GM23338 (cell line): Measurements from ENCODE around the gene UPF1. TPM values are rescaled to one million over a fixed set of nuclear protein-coding genes. Genes with fewer than 3 reads are reported as not detected.

Experiments
- ATAC-seq: fragments of 200-7000 bp; cut with Tn5 transposase; 3 replicates; pipeline ENCODE4 v1.9.1; 2020
- DNase-seq: peaks from one replicate; pipeline ENCODE4 v3.0.0-alpha.2; 2015; ENCODE audit warnings: low spot score
- H2AFZ ChIP-seq: fragments of 200-600 bp; sonication (generic); 2 replicates; pipeline ENCODE4 v1.8.0; 2016; ENCODE audit warnings: antibody characterized with exemption, mild to moderate bottlenecking, moderate library complexity
- H3F3A ChIP-seq: fragments of 200-600 bp; sonication (generic); replicated peaks from 2 replicates; pipeline ENCODE4 v1.8.0; 2017; ENCODE audit warnings: antibody characterized with exemption, mixed run types, low read depth
- H3K27ac ChIP-seq: fragments of 200-600 bp; sonication (generic); 2 replicates; pipeline ENCODE4 v1.6.1; 2016; ENCODE audit warnings: low read depth
- H3K27me3 ChIP-seq: fragments of 200-600 bp; sonication (generic); 2 replicates; pipeline ENCODE4 v1.8.0; 2016; ENCODE audit warnings: mild to moderate bottlenecking, mixed run types, moderate library complexity; ENCODE audit not compliant: insufficient read depth
- H3K36me3 ChIP-seq: fragments of 200-600 bp; sonication (generic); 2 replicates; pipeline ENCODE4 v1.8.0; 2016; ENCODE audit warnings: mild to moderate bottlenecking; ENCODE audit not compliant: insufficient read depth
- H3K4me1 ChIP-seq: fragments of 200-600 bp; sonication (generic); 2 replicates; pipeline ENCODE4 v1.8.0; 2016; ENCODE audit warnings: mild to moderate bottlenecking, moderate library complexity; ENCODE audit not compliant: insufficient read depth
- H3K4me2 ChIP-seq: fragments of 200-600 bp; sonication (generic); 2 replicates; pipeline ENCODE4 v1.7.1; 2017; ENCODE audit warnings: mixed run types
- H3K4me3 ChIP-seq: fragments of 200-600 bp; sonication (generic); 2 replicates; pipeline ENCODE4 v1.6.1; 2016; ENCODE audit warnings: mixed run types
- H3K79me2 ChIP-seq: fragments of 200-600 bp; sonication (generic); replicated peaks from 2 replicates; pipeline ENCODE4 v1.8.0; 2017; ENCODE audit warnings: mild to moderate bottlenecking; ENCODE audit not compliant: insufficient read depth
- H3K9me2 ChIP-seq: fragments of 200-600 bp; sonication (generic); 2 replicates; pipeline ENCODE4 v1.8.0; 2017; ENCODE audit not compliant: insufficient read depth
- H4K20me1 ChIP-seq: fragments of 200-600 bp; sonication (generic); replicated peaks from 2 replicates; pipeline ENCODE4 v1.8.0; 2017; ENCODE audit warnings: mild to moderate bottlenecking; ENCODE audit not compliant: insufficient read depth
- H3K27ac Mint-ChIP-seq: 2 replicates; pipeline ENCODE4 v1.8.0; 2020; ENCODE audit warnings: inconsistent platforms, mild to moderate bottlenecking, moderate library complexity, mixed read lengths
- H3K27me3 Mint-ChIP-seq: 3 replicates; pipeline ENCODE4 v1.8.0; 2022; ENCODE audit warnings: low read depth, mild to moderate bottlenecking, moderate library complexity, mixed read lengths, inconsistent platforms; ENCODE audit not compliant: insufficient read depth, poor library complexity
- H3K36me3 Mint-ChIP-seq: 3 replicates; pipeline ENCODE4 v1.8.0; 2021; ENCODE audit warnings: low read depth, mild to moderate bottlenecking, inconsistent platforms, moderate library complexity, mixed read lengths
- H3K4me1 Mint-ChIP-seq: 3 replicates; pipeline ENCODE4 v1.8.0; 2020; ENCODE audit warnings: mild to moderate bottlenecking, inconsistent platforms, mixed read lengths
- H3K4me3 Mint-ChIP-seq: 3 replicates; pipeline ENCODE4 v1.8.0; 2021; ENCODE audit warnings: moderate library complexity, mild to moderate bottlenecking, inconsistent platforms, mixed read lengths
- H3K9me3 Mint-ChIP-seq: 3 replicates; pipeline ENCODE4 v1.8.0; 2020; ENCODE audit warnings: moderate library complexity, mild to moderate bottlenecking, inconsistent platforms, mixed read lengths
- CREB1 ChIP-seq: fragments of 250-450 bp; sonication (Bioruptor Pico); IDR thresholded peaks from 2 replicates; pipeline ENCODE4 v1.5.0; 2020; ENCODE audit warnings: low read depth, mild to moderate bottlenecking, moderate library complexity
- CTCF ChIP-seq, 2 experiments: fragments of 200-600 bp in 1 of 2; sonication (generic) in 1 of 2; conservative IDR thresholded peaks; 2 replicates each; pipeline versions ENCODE4 v1.5.1 to v1.6.1; 2016 to 2017; ENCODE audit warnings: antibody characterized with exemption in 2 of 2, low read depth in 2 of 2, mild to moderate bottlenecking in 2 of 2, moderate library complexity in 1 of 2
- EZH2 ChIP-seq: fragments of 200-600 bp; sonication (generic); IDR thresholded peaks from one replicate; pipeline ENCODE4 v1.8.0; 2017; ENCODE audit warnings: antibody characterized with exemption, mild to moderate bottlenecking, low read depth; ENCODE audit not compliant: unreplicated experiment
- EZH2phosphoT487 ChIP-seq: fragments of 200-600 bp; sonication (generic); IDR thresholded peaks from one replicate; pipeline ENCODE4 v1.8.1; 2018; ENCODE audit warnings: antibody characterized with exemption; ENCODE audit not compliant: unreplicated experiment
- JUNB ChIP-seq: IDR thresholded peaks from one replicate; pipeline ENCODE4 v1.6.1; 2016; ENCODE audit warnings: antibody characterized with exemption; ENCODE audit not compliant: unreplicated experiment
- NANOG ChIP-seq: IDR thresholded peaks from 2 replicates; pipeline ENCODE4 v1.6.1; 2016; ENCODE audit warnings: antibody characterized with exemption, borderline replicate concordance
- POLR2AphosphoS5 ChIP-seq: IDR thresholded peaks from 2 replicates; pipeline ENCODE4 v1.6.1; 2016; ENCODE audit warnings: antibody characterized with exemption, low read depth
- STAT1 ChIP-seq: IDR thresholded peaks from one replicate; pipeline ENCODE4 v1.6.1; 2016; ENCODE audit warnings: antibody characterized with exemption; ENCODE audit not compliant: unreplicated experiment
- ZNF114 ChIP-seq: fragments of 250-450 bp; sonication (Bioruptor Pico); IDR thresholded peaks from 2 replicates; pipeline ENCODE4 v1.5.0; 2020; ENCODE audit warnings: mild to moderate bottlenecking, moderate library complexity
- ZNF331 ChIP-seq: fragments of 250-450 bp; sonication (Bioruptor Pico); IDR thresholded peaks from 2 replicates; pipeline ENCODE4 v1.5.0; 2020; ENCODE audit warnings: low read depth, mild to moderate bottlenecking, moderate library complexity
- ZNF462 ChIP-seq: fragments of 250-450 bp; sonication (Bioruptor Pico); IDR thresholded peaks from 2 replicates; pipeline ENCODE4 v1.5.0; 2020; ENCODE audit warnings: mild to moderate bottlenecking, moderate library complexity
- polyA plus RNA-seq: library from polyadenylated mRNA; unstranded; fragments of >200 nt; fragmentation: Nextera tagmentation; extraction: Ambion mirVana; gene quantifications from 2 replicates; pipeline ENCODE4 v1.2.1, GENCODE V29; 2016
- total RNA-seq: library from RNA; depleted of rRNA; stranded (reverse); fragments of >200 nt; shearing (Covaris generic); gene quantifications from 2 replicates; pipeline ENCODE4 v1.2.3, GENCODE V29; 2014

The UPF1 gene
- total and polyA plus RNA-seq, 2 experiments from 2014 or later: 13.8 to 138 TPM

- Mint-ChIP-seq H3K4me3 (peak overlapping the region; percentile 2; the same call in 1 of the 3 replicates), H3K27ac (no peak overlapping the region), H3K9me3 (peaks cover 7% of the 10 kb centered on the region), H3K36me3 (no peaks in the 10 kb centered on the region; the same call in 2 of the 3 replicates), H3K27me3 (peaks cover 81% of the 10 kb centered on the region), H3K4me1 (peaks cover 12% of the 10 kb centered on the region)
- 0 out of 2 replicates have a peak, but pooled peaks cover 6% of the 10 kb centered on the region for H3F3A ChIP-seq
- peaks cover 96% of the 10 kb centered on the region for H3K27me3 ChIP-seq
- no peak for DNase-seq
- H3K9me2 ChIP-seq: no peaks in the 10 kb centered on the region
- peaks cover 9% of the 10 kb centered on the region for H4K20me1 ChIP-seq
- no peak overlapping the region for H2AFZ ChIP-seq
- ATAC-seq: no peak
- no peak overlapping the region for H3K27ac ChIP-seq
- H3K4me3 ChIP-seq: no peak overlapping the region
- peaks cover 4% of the 10 kb centered on the region; the same call in 1 of the 2 replicates for H3K4me1 ChIP-seq
- H3K79me2 ChIP-seq: no peaks in the 10 kb centered on the region
- no peak for TF ChIP-seq EZH2phosphoT487
- no peak for TF ChIP-seq POLR2AphosphoS5
- no peak for TF ChIP-seq EZH2
- TF ChIP-seq STAT1: no peak
- H3K36me3 ChIP-seq: no peaks in the 10 kb centered on the region
- 0 out of 2 replicates have a peak overlapping the region, but pooled peaks have one; percentile 48 for H3K4me2 ChIP-seq
These were observed 47.0 kb upstream of the UPF1 start for GRCh38 chr19:18784786-18785120.

DNA sequence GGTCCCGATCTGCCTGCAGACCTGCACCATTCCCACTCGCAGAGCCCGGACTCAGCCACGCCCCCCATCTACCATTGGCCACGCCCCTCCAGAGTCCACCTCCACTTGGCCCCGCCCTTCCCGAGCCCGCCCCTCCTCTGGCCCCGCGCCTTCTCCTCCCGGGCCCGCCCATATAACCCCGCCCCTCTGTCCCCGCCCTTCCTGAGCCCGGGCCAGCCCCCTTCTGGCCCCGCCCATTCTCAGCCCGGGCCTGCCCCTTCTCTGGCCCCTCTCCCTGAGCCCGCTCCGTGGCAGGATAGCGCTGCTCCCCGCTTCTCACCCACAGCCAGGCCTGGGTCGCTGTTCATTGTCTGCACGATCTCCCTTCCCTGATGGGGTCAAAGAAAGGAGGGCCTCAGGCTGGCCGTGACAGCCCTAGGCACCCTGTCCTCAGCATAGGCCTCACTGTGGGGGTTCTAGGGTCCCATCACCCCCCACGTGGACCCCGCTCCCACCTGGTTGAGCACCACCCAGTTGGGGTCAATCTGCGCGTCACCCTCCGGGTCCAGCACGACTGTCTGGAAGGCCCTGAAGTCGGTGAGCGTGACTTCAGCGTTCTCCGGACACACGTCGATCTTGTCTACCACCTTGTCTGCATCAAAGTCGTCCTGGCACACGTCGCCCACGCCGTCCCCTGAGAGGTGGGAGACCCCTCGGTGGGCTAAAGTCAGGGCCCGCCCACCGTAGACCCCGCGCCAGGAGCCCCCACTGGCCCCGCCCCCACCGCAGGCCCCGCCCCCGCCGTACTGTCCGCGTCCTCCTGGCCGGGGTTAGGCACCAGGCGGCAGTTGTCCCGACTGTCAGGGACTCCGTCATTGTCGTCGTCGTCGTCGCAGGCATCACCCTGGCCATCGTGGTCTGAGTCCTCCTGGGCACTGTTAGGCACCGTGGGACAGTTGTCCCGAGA lies 46.3 kb upstream of the UPF1 start:
- Histone ChIP-seq H3K27ac (no peak overlapping the region), H2AFZ (0 out of 2 replicates have a peak overlapping the region, but pooled peaks have one; percentile 43), H4K20me1 (peaks cover 9% of the 10 kb centered on the region), H3K4me1 (peaks cover 6% of the 10 kb centered on the region; the same call in 1 of the 2 replicates), H3K79me2 (no peaks in the 10 kb centered on the region), H3K4me2 (peak overlapping the region; percentile 85), H3F3A (0 out of 2 replicates have a peak, but pooled peaks cover 6% of the 10 kb centered on the region), H3K4me3 (peak overlapping the region; percentile 48; the same call in 1 of the 2 replicates), H3K36me3 (no peaks in the 10 kb centered on the region), H3K27me3 (peaks cover 96% of the 10 kb centered on the region), H3K9me2 (no peaks in the 10 kb centered on the region)
- Mint-ChIP-seq H3K27ac (no peak overlapping the region), H3K4me3 (peak overlapping the region; percentile 56), H3K9me3 (peaks cover 7% of the 10 kb centered on the region), H3K4me1 (peaks cover 16% of the 10 kb centered on the region), H3K36me3 (no peaks in the 10 kb centered on the region; the same call in 2 of the 3 replicates), H3K27me3 (peaks cover 84% of the 10 kb centered on the region)
- DNase-seq (peak; percentile 95), ATAC-seq (peak; percentile 42)
- TF ChIP-seq NANOG (no peak), POLR2AphosphoS5 (no peak), ZNF462 (CRISPR knock-in tag) (no peak), JUNB (no peak), CREB1 (CRISPR knock-in tag) (no peak), ZNF114 (no peak), STAT1 (no peak), ZNF331 (CRISPR knock-in tag) (no peak), EZH2 (no peak), CTCF (conservative IDR thresholded peaks at IDR 0.05; ENCODE audit: low read depth in 2 of 2) (no peak)
